ENCODE results near the gene RNF146. TPM values are rescaled to one million over a fixed set of nuclear protein-coding genes. Genes with fewer than 3 reads are reported as not detected.
A peak's percentile ranks its signal among the peaks of the same experiment; 100 is the strongest.

RNF146 gene
- polyA plus RNA-seq, 1 donor (not counting 4 experiments of a cell fraction or from before 2014, with no cell fraction given): 36.6 TPM

DNA sequence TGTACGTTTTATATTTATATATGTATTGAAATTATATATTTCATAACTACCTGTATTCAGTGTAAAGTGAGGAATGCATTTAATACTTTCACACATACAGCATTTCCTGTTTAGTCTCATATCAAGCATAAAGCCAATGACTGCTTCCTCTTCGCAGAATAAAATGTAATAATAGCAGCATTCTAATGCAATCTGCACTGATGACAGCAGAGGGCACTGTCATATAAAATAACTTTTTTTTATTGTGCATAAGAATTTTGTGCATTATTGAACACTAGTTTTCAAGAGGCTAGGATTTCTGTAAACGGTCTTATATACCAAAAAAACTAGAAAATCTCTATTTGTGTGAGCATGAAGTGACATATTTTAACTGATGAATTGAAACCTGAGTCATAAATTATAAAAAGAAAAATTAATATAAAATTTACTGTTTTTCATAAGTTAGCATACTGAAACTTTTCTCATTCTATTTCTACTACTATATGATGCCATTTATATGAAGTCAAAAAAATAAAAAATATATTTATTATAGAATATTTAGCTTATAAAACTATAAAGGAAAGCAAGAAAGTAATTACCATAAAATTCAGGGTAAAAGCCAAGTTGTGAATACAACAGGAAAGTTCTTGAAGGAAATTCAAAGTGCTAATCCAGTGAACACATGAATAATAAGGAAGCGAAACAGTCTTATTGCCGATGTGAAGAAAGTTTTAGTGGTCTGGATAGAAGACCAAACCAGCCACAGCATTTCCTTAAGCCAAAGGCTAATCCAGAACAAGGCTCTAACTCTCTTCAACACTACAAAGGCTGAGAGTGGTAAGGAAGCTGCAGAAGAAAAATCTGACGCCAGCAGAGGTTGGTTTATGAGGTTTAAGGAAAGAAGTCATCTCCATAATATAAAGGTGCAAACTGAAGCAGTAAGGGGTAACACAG, 36.3 kb downstream of the RNF146 start:
- no peak overlapping the region for H2AFZ ChIP-seq (ENCODE audit: control insufficient read depth, low read length)
- FAIRE-seq (no peak), DNase-seq (ENCODE audit: low read depth, low spot score) (no peak)
- no peaks in the 10 kb centered on the region for H3K9me1 ChIP-seq (ENCODE audit: control insufficient read depth, extremely low read depth, insufficient read depth, low read length)
- peak in 2 of 3 experiments; percentile 33 to 51 for TF ChIP-seq CTCF (optimal IDR thresholded peaks at IDR 0.05 in 1 of 3, IDR thresholded peaks at IDR 0.05 in 1 of 3, conservative IDR thresholded peaks at IDR 0.05 in 1 of 3; ENCODE audit: extremely low read depth in 1 of 3, insufficient read depth in 2 of 3, low read length in 3 of 3)
- TF ChIP-seq EZH2 (IDR thresholded peaks at IDR 0.05; ENCODE audit: low read length): no peak
- dilution Hi-C loops (cut with MboI; ENCODE audit: extremely low pct_ligation_motif_present, low sequenced_read_pairs): no loop called here
- H3K27me3 ChIP-seq (ENCODE audit: control insufficient read depth, extremely low read depth, insufficient read depth, low read length): no peaks in the 10 kb centered on the region
- no peaks in the 10 kb centered on the region for H4K20me1 ChIP-seq (ENCODE audit: control insufficient read depth, extremely low read depth, insufficient read depth, low read length)
- no peaks in the 10 kb centered on the region for H3K9me3 ChIP-seq (ENCODE audit: control insufficient read depth, low read depth, low read length)
- no peak overlapping the region for H3K27ac ChIP-seq (ENCODE audit: control insufficient read depth, insufficient read depth, low read length)
- no peak overlapping the region for H3K4me2 ChIP-seq (ENCODE audit: control insufficient read depth, extremely low read depth, insufficient read depth, low read depth, low read length)
- H3K9ac ChIP-seq (ENCODE audit: control insufficient read depth, extremely low read depth, insufficient read depth, low read length): no peak overlapping the region
- H3K4me3 ChIP-seq (ENCODE audit: control insufficient read depth in 2 of 3, extremely low read depth in 1 of 3, insufficient read depth in 2 of 3, low read depth in 1 of 3, low read length in 3 of 3): no peak overlapping the region
- peaks cover 9% of the 10 kb centered on the region for H3K4me1 ChIP-seq (ENCODE audit: control insufficient read depth, extremely low read depth, insufficient read depth, low read length)
- H3K36me3 ChIP-seq (ENCODE audit: control insufficient read depth in 2 of 2, extremely low read depth in 1 of 2, insufficient read depth in 2 of 2, low read length in 2 of 2): no peaks in the 10 kb centered on the region
- H3K79me2 ChIP-seq (ENCODE audit: control insufficient read depth, insufficient read depth, low read length): peaks cover 10% of the 10 kb centered on the region

DNA sequence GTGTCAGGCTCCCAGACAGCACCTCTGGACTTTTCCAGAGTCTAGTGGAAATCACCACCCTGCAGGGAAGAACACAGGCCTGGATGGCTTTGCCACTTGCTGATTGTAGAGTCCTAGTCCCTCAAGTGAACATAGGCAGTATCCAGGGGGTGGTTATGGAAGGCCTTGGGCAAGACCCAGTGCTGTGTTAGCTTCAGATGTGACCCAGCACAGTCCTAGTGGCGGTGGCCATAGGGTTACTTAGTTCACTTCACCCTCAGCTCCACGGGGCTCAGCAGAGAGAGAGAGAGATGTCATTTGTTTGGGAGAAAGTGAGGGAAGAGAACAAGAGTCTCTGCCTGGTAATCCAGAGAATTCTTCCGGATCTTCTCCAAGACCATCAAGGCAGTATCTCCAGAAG, 37.3 kb downstream of the RNF146 start:
- Histone ChIP-seq H3K79me2 (ENCODE audit: control insufficient read depth, insufficient read depth, low read length) (peaks cover 14% of the 10 kb centered on the region), H3K4me2 (ENCODE audit: control insufficient read depth, extremely low read depth, insufficient read depth, low read depth, low read length) (no peak overlapping the region), H3K4me3 (ENCODE audit: control insufficient read depth in 2 of 3, extremely low read depth in 1 of 3, insufficient read depth in 2 of 3, low read depth in 1 of 3, low read length in 3 of 3) (no peak overlapping the region), H2AFZ (ENCODE audit: control insufficient read depth, low read length) (no peak overlapping the region), H3K27ac (ENCODE audit: control insufficient read depth, insufficient read depth, low read length) (no peak overlapping the region), H3K27me3 (ENCODE audit: control insufficient read depth, extremely low read depth, insufficient read depth, low read length) (no peaks in the 10 kb centered on the region), H3K9ac (ENCODE audit: control insufficient read depth, extremely low read depth, insufficient read depth, low read length) (no peak overlapping the region), H3K9me3 (ENCODE audit: control insufficient read depth, low read depth, low read length) (no peaks in the 10 kb centered on the region), H4K20me1 (ENCODE audit: control insufficient read depth, extremely low read depth, insufficient read depth, low read length) (no peaks in the 10 kb centered on the region), H3K4me1 (ENCODE audit: control insufficient read depth, extremely low read depth, insufficient read depth, low read length) (peaks cover 9% of the 10 kb centered on the region), H3K36me3 (ENCODE audit: control insufficient read depth in 2 of 2, extremely low read depth in 1 of 2, insufficient read depth in 2 of 2, low read length in 2 of 2) (no peaks in the 10 kb centered on the region), H3K9me1 (ENCODE audit: control insufficient read depth, extremely low read depth, insufficient read depth, low read length) (no peaks in the 10 kb centered on the region)
- dilution Hi-C loops (cut with MboI; ENCODE audit: extremely low pct_ligation_motif_present, low sequenced_read_pairs): no loop called here
- DNase-seq (ENCODE audit: low read depth, low spot score) (no peak), FAIRE-seq (no peak)
- TF ChIP-seq CTCF (optimal IDR thresholded peaks at IDR 0.05 in 1 of 3, IDR thresholded peaks at IDR 0.05 in 1 of 3, conservative IDR thresholded peaks at IDR 0.05 in 1 of 3; ENCODE audit: extremely low read depth in 1 of 3, insufficient read depth in 2 of 3, low read length in 3 of 3): no peak
- no peak for TF ChIP-seq EZH2 (IDR thresholded peaks at IDR 0.05; ENCODE audit: low read length)
